RWPE1 (cell line): ENCODE results near the gene ST6GALNAC3.

Source experiments
- CTCF ChIA-PET: fragments of 350-600 bp; sonication (Branson Sonifier 250); formaldehyde crosslinking; extraction: SDS; loops from one replicate; lab custom pipeline; 2021; lab: Yijun Ruan, JAX
- POLR2A ChIA-PET: fragments of 400-600 bp; formaldehyde crosslinking; extraction: SDS; loops from one replicate; lab custom pipeline; 2020; ENCODE audit warnings: antibody characterized with exemption; ENCODE audit not compliant: low non-redundant PET; lab: Yijun Ruan, JAX
- DNase-seq: peaks from one replicate; pipeline ENCODE4 v3.0.0; 2012; ENCODE audit warnings: low spot score
- H3K27ac ChIP-seq: fragments of 450-650 bp; 2 replicates; pipeline ENCODE4 v1.5.1; 2017
- CTCF ChIP-seq: fragments of 450-650 bp; conservative IDR thresholded peaks from 2 replicates; pipeline ENCODE4 v1.5.1; 2017; ENCODE audit warnings: low read depth, mild to moderate bottlenecking

Gene ST6GALNAC3

DNA sequence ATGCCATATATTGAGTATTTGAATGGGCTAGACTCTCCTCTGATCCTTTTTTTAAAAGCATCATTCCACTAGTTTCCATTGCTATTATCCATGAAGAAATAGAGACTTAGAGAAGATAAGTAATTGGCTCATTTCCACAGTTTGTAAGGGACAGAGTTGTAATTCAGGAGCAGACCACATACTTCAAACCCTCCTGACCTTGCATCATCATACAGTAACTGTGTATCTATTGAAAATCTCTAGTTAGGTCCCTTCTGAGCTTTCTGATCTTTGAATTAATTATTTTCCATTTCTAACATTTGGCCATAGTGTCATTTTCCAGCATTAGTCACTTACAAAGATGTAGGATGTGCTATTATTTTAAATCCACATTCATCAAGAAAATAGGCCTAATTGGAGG lies 406.3 kb downstream of the ST6GALNAC3 start:
- DNase-seq, result no peak
- POLR2A ChIA-PET, result no interaction called here
- CTCF ChIA-PET, result no interaction called here
- no peak for TF ChIP-seq CTCF
- no peak overlapping the region for H3K27ac ChIP-seq

GRCh38 chr1:76481672-76482071 lies 407.1 kb downstream of the ST6GALNAC3 start:
- TF ChIP-seq CTCF, result no peak
- DNase-seq, result no peak
- ChIA-PET POLR2A (no interaction called here), CTCF (no interaction called here)
- no peak overlapping the region for H3K27ac ChIP-seq

DNA sequence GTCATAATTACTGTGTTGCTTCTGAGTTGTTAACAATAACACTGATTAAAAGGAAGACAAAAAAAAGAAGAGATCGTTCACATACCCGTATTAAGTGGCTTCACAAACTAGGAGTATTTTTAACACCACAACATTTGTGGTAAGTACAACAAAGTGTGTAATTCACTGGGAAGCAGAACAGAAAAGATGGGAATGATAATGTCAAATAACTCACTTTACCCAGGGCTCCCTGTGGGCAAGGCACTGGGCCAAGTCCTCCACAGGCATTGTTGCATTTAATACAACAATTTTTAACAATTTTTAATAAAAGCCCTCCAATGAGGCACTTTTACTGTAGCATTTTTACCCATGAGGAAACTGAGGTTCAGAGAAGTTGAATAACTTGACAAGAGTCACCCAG lies 407.7 kb downstream of the ST6GALNAC3 start:
- DNase-seq, result no peak
- ChIA-PET POLR2A (no interaction called here), CTCF (no interaction called here)
- TF ChIP-seq CTCF, result no peak
- no peak overlapping the region for H3K27ac ChIP-seq

GRCh38 chr1:76491737-76492136 lies 417.2 kb downstream of the ST6GALNAC3 start:
- ChIA-PET POLR2A (no interaction called here), CTCF (interaction anchor here (0.6 to 0.7 kb wide), 2 partner anchors 19 to 61 kb away, joined by 3 read pairs; no protein-coding TSS in a partner anchor)
- H3K27ac ChIP-seq, result no peak overlapping the region
- no peak for TF ChIP-seq CTCF
- DNase-seq, result no peak

GRCh38 chr1:76492752-76493430 lies 418.3 kb downstream of the ST6GALNAC3 start:
- ChIA-PET CTCF (interaction anchor here (0.6 kb wide), 1 partner anchor 38 kb away, joined by 4 read pairs; no protein-coding TSS in a partner anchor), POLR2A (no interaction called here)
- no peak overlapping the region for H3K27ac ChIP-seq
- no peak for TF ChIP-seq CTCF
- DNase-seq, result no peak

DNA sequence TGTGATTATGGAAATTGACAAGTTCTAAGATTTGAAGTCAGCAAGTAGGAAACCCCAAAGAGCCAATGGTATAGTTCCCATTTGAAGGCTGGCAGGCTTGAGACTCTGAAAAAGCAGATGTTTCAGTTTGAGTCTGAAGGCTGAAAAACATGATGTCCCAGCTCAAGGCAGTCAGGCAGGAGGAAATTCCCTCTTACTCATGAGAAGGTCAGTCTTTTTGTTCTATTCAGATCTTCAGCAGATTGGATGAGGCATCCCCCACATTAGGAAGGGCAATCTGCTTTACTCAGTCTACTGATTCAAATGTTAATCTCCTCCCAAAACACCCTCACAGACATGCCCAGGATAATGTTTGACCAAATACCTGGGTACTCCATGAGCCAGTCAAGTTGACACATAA lies 420.3 kb downstream of the ST6GALNAC3 start:
- DNase-seq, result no peak
- TF ChIP-seq CTCF, result no peak
- H3K27ac ChIP-seq, result no peak overlapping the region
- POLR2A ChIA-PET, result no interaction called here
- CTCF ChIA-PET, result no interaction called here
